Measurements from ENCODE around the gene WHRN.

WHRN gene

GRCh38 chr9:114488398-114489129 lies 16.7 kb downstream of the WHRN start:
- no peak for DNase-seq (ENCODE audit: extremely low spot score)
- CTCF ChIA-PET: interaction anchor here (1.1 to 2.4 kb wide), 2 partner anchors 164 to 173 kb away, joined by 4 to 14 read pairs; no protein-coding TSS in a partner anchor
- no peak for TF ChIP-seq BHLHE40 (IDR thresholded peaks at IDR 0.05; ENCODE audit: borderline replicate concordance)
- no peak for TF ChIP-seq CTBP1 (IDR thresholded peaks at IDR 0.05; ENCODE audit: borderline replicate concordance)
- no peak for TF ChIP-seq SP1 (IDR thresholded peaks at IDR 0.05)
- TF ChIP-seq ELF4 (IDR thresholded peaks at IDR 0.05): no peak
- no peak for TF ChIP-seq TARDBP (IDR thresholded peaks at IDR 0.05)
- no peak for TF ChIP-seq SUZ12 (IDR thresholded peaks at IDR 0.05)
- no peak for TF ChIP-seq NFRKB (IDR thresholded peaks at IDR 0.05)
- TF ChIP-seq HDGF (IDR thresholded peaks at IDR 0.05; ENCODE audit: borderline replicate concordance): no peak
- POLR2A ChIA-PET: interaction anchor here (1.3 kb wide), 1 partner anchor 99 kb away, joined by 4 read pairs; the partner anchor contains the start of gene ATP6V1G1

GRCh38 chr9:114487607-114488300 lies 17.5 kb downstream of the WHRN start:
- POLR2A ChIA-PET: interaction anchor here (1.2 to 1.3 kb wide), 2 partner anchors 14 to 100 kb away, joined by 4 to 6 read pairs; partner anchors contain the start of gene ATP6V1G1
- peak; percentile 83 for DNase-seq (ENCODE audit: extremely low spot score)
- CTCF ChIA-PET: interaction anchor here (0.7 to 2.4 kb wide), 8 partner anchors 10 to 190 kb away, joined by 3 to 14 read pairs (median 4); no protein-coding TSS in a partner anchor
- TF ChIP-seq FOXK2 (IDR thresholded peaks at IDR 0.05): no peak
- TF ChIP-seq FOXM1 (IDR thresholded peaks at IDR 0.05; ENCODE audit: borderline replicate concordance): no peak
- no peak for TF ChIP-seq SUZ12 (IDR thresholded peaks at IDR 0.05)
- no peak for TF ChIP-seq TARDBP (IDR thresholded peaks at IDR 0.05)
- no peak for TF ChIP-seq CTBP1 (IDR thresholded peaks at IDR 0.05; ENCODE audit: borderline replicate concordance)
- no peak for TF ChIP-seq NFRKB (IDR thresholded peaks at IDR 0.05)
- no peak for TF ChIP-seq BHLHE40 (IDR thresholded peaks at IDR 0.05; ENCODE audit: borderline replicate concordance)
- no peak for TF ChIP-seq HDGF (IDR thresholded peaks at IDR 0.05; ENCODE audit: borderline replicate concordance)
- no peak for TF ChIP-seq FOXA1 (IDR thresholded peaks at IDR 0.05)
- no peak for TF ChIP-seq LEF1 (IDR thresholded peaks at IDR 0.05; ENCODE audit: borderline replicate concordance)
- TF ChIP-seq L3MBTL2 (conservative IDR thresholded peaks at IDR 0.05): no peak
- TF ChIP-seq SP1 (IDR thresholded peaks at IDR 0.05): no peak

- TF ChIP-seq PKNOX1 (IDR thresholded peaks at IDR 0.05): no peak
- TF ChIP-seq FOXK2 (IDR thresholded peaks at IDR 0.05): no peak
- no peak for TF ChIP-seq ELF4 (IDR thresholded peaks at IDR 0.05)
- no peak for TF ChIP-seq NFRKB (IDR thresholded peaks at IDR 0.05)
- TF ChIP-seq FOXA1 (IDR thresholded peaks at IDR 0.05): no peak
- TF ChIP-seq HDGF (IDR thresholded peaks at IDR 0.05; ENCODE audit: borderline replicate concordance): no peak
- TF ChIP-seq FOXM1 (IDR thresholded peaks at IDR 0.05; ENCODE audit: borderline replicate concordance): no peak
- TF ChIP-seq ARNT (IDR thresholded peaks at IDR 0.05): no peak
- no peak for TF ChIP-seq BHLHE40 (IDR thresholded peaks at IDR 0.05; ENCODE audit: borderline replicate concordance)
- TF ChIP-seq SUZ12 (IDR thresholded peaks at IDR 0.05): no peak
- TF ChIP-seq L3MBTL2 (conservative IDR thresholded peaks at IDR 0.05): no peak
- TF ChIP-seq TARDBP (IDR thresholded peaks at IDR 0.05): no peak
- no peak for TF ChIP-seq CTBP1 (IDR thresholded peaks at IDR 0.05; ENCODE audit: borderline replicate concordance)
- no peak for TF ChIP-seq LEF1 (IDR thresholded peaks at IDR 0.05; ENCODE audit: borderline replicate concordance)
- no peak for TF ChIP-seq ZNF384 (IDR thresholded peaks at IDR 0.05)
- TF ChIP-seq SP1 (IDR thresholded peaks at IDR 0.05): no peak
- ChIA-PET POLR2A (interaction anchor here (0.7 to 1.2 kb wide), 2 partner anchors 16 to 101 kb away, joined by 3 to 6 read pairs; partner anchors contain the start of gene ATP6V1G1), CTCF (interaction anchor here (0.5 to 2.4 kb wide), 6 partner anchors 9 to 405 kb away, joined by 3 to 14 read pairs (median 4); no protein-coding TSS in a partner anchor)
- DNase-seq (ENCODE audit: extremely low spot score): no peak
These were observed 18.9 kb downstream of the WHRN start for GRCh38 chr9:114486205-114486963.

GRCh38 chr9:114484854-114485443 lies 20.3 kb downstream of the WHRN start:
- TF ChIP-seq FOXK2 (IDR thresholded peaks at IDR 0.05) (no peak), ARNT (IDR thresholded peaks at IDR 0.05) (no peak), PKNOX1 (IDR thresholded peaks at IDR 0.05) (no peak), SP1 (IDR thresholded peaks at IDR 0.05) (no peak), FOXA1 (IDR thresholded peaks at IDR 0.05) (no peak), ELF4 (IDR thresholded peaks at IDR 0.05) (no peak), HDGF (IDR thresholded peaks at IDR 0.05; ENCODE audit: borderline replicate concordance) (no peak), LEF1 (IDR thresholded peaks at IDR 0.05; ENCODE audit: borderline replicate concordance) (no peak), FOXM1 (IDR thresholded peaks at IDR 0.05; ENCODE audit: borderline replicate concordance) (no peak), BHLHE40 (IDR thresholded peaks at IDR 0.05; ENCODE audit: borderline replicate concordance) (no peak), CTBP1 (IDR thresholded peaks at IDR 0.05; ENCODE audit: borderline replicate concordance) (no peak), SUZ12 (IDR thresholded peaks at IDR 0.05) (no peak), L3MBTL2 (conservative IDR thresholded peaks at IDR 0.05) (no peak), ZNF384 (IDR thresholded peaks at IDR 0.05) (no peak)
- DNase-seq (ENCODE audit: extremely low spot score): no peak
- CTCF ChIA-PET: interaction anchor here (1.4 to 1.5 kb wide), 2 partner anchors 79 to 168 kb away, joined by 3 to 7 read pairs; no protein-coding TSS in a partner anchor
- POLR2A ChIA-PET: no interaction called here

Data from HEK293T (cell line).